Caco-2 (cell line): ENCODE data around the gene RNF208. TPM values are rescaled to one million over a fixed set of nuclear protein-coding genes. Genes with fewer than 3 reads are reported as not detected.

Source experiments
- BruUV-seq: library from RNA; stranded (reverse); fragments of 400-500 nt; replicated peaks from 2 replicates; lab custom pipeline; 2021; lab: Mats Ljungman, UMichigan
- CTCF ChIA-PET: fragments of 300-600 bp; sonication (Branson Sonifier 250); formaldehyde crosslinking; loops from one replicate; lab custom pipeline; 2022; ENCODE audit warnings: antibody characterized with exemption; lab: Charles Lee
- POLR2A ChIA-PET: fragments of 300-600 bp; sonication (Branson Sonifier 250); formaldehyde crosslinking; loops from one replicate; lab custom pipeline; 2022; ENCODE audit warnings: antibody characterized with exemption; lab: Charles Lee
- DNase-seq, 2 experiments: peaks; one replicate each; pipeline versions ENCODE4 v3.0.0 to v3.0.0-alpha.2; 2020 to 2022
- H3K27me3 ChIP-seq: replicated peaks from 2 replicates; pipeline ENCODE4 v1.6.0; 2011; ENCODE audit warnings: low read length; ENCODE audit not compliant: control insufficient read depth, insufficient read depth
- H3K36me3 ChIP-seq: 2 replicates; pipeline ENCODE4 v1.5.1; 2011; ENCODE audit warnings: low read length; ENCODE audit not compliant: control insufficient read depth, insufficient read depth
- H3K4me1 ChIP-seq: fragments of 250-450 bp; sonication (Bioruptor Pico); 2 replicates; pipeline ENCODE4 v1.5.1; 2020; ENCODE audit warnings: mild to moderate bottlenecking
- H3K4me3 ChIP-seq: 2 replicates; pipeline ENCODE4 v1.5.1; 2011; ENCODE audit warnings: low read depth, mild to moderate bottlenecking, control low read depth, low read length
- H3K9me3 ChIP-seq: fragments of 250-450 bp; sonication (Bioruptor Pico); 2 replicates; pipeline ENCODE4 v1.5.1; 2020; ENCODE audit warnings: mild to moderate bottlenecking, moderate library complexity
- H3K27ac Mint-ChIP-seq: one replicate; pipeline ENCODE4 v1.8.0; 2022; ENCODE audit warnings: mixed read lengths; ENCODE audit not compliant: unreplicated experiment
- H3K27me3 Mint-ChIP-seq: one replicate; pipeline ENCODE4 v1.8.0; 2022; ENCODE audit warnings: mixed read lengths; ENCODE audit not compliant: insufficient read depth, unreplicated experiment
- H3K36me3 Mint-ChIP-seq: one replicate; pipeline ENCODE4 v1.8.0; 2022; ENCODE audit warnings: mild to moderate bottlenecking, mixed read lengths; ENCODE audit not compliant: insufficient read depth, unreplicated experiment
- H3K4me1 Mint-ChIP-seq: one replicate; pipeline ENCODE4 v1.8.0; 2022; ENCODE audit warnings: low read depth, mixed read lengths; ENCODE audit not compliant: unreplicated experiment
- H3K4me3 Mint-ChIP-seq: one replicate; pipeline ENCODE4 v1.8.0; 2022; ENCODE audit warnings: mild to moderate bottlenecking, moderate library complexity, mixed read lengths; ENCODE audit not compliant: unreplicated experiment
- H3K9me3 Mint-ChIP-seq: one replicate; pipeline ENCODE4 v1.8.0; 2022; ENCODE audit warnings: mixed read lengths; ENCODE audit not compliant: unreplicated experiment
- intact Hi-C: fragments of 100-400 bp; cut with micrococcal nuclease; formaldehyde crosslinking; loops from one replicate; pipeline ENCODE4 v1.10.0; 2022; ENCODE audit not compliant: unreplicated experiment
- total RNA-seq: library from RNA; stranded (reverse); gene quantifications from 2 replicates; pipeline ENCODE4 v1.2.3, GENCODE V29; 2022
- TF ChIP-seq, protein P1 (sequence below), 2 experiments: fragments of 200-600 bp in 1 of 2; IDR thresholded peaks; 1 replicate in 1 of 2; 2 replicates in 1 of 2; pipeline versions ENCODE4 v1.5.1 to v1.8.0; 2011 to 2022; ENCODE audit warnings: antibody characterized with exemption in 1 of 2, control low read depth in 1 of 2, inconsistent platforms in 1 of 2, low read depth in 1 of 2, low read length in 1 of 2, mild to moderate bottlenecking in 1 of 2, moderate library complexity in 1 of 2; ENCODE audit not compliant: insufficient read depth in 1 of 2, severe bottlenecking in 1 of 2, unreplicated experiment in 1 of 2

Gene RNF208
- total RNA-seq, 1 experiment from 2014 or later, result 6.5 TPM

DNA sequence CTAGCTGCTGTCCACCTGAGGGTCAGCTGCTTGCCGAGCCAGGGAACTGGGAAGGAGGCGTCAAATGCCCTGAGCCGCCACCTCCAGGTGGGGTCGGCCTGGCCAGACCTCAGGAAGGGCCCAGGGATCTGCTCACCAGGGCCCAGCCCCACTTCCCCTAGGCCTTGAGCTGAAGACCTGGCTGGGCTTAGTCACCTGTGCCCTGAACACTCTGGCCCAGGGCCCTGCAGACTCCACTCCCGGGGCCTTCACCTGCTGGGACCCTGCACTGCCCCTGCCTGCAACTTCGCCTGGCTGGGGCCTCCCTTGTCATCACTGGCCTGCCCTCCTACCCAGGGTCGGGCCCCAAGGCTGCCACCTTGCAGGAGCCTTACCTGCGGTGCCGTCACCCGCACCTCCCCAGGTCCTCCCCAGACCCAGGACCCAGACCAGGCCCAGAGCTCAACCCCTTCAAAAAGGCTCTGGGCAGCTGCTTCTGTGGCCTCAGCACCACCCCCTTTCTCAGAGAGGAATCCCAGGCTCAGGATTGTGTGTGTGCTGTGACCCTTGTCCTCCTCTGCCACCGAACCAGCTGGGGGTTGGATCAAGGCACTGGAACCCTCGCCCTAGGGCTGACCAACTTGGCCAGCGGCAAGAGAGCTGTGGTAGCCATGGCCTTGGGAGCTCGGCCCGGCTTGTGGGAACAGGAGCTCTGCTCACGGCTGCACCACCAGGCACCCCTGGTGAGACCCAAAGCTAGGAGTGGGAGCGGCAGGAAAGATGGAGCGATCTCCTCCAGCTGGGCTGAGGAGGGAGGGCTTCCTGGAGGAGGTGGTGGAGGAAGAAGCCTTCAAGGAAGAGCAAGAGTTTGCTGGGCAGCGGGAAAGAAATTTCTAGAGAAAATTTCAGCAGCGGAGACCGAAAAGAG is 31.9 kb upstream of the RNF208 start:
- Mint-ChIP-seq H3K4me1 (peaks cover 7% of the 10 kb centered on the region), H3K36me3 (peaks cover 45% of the 10 kb centered on the region), H3K27ac (peak overlapping the region; percentile 92), H3K27me3 (no peaks in the 10 kb centered on the region), H3K9me3 (no peaks in the 10 kb centered on the region), H3K4me3 (peak overlapping the region; percentile 93)
- peak; percentile 50 to 70 for DNase-seq
- no TSS peak for BruUV-seq
- ChIA-PET CTCF (interaction anchor here (0.7 to 3.3 kb wide), 7 partner anchors 8 to 169 kb away, joined by 3 to 24 read pairs (median 5); partner anchors contain the start of genes EXD3, NOXA1, RNF224 and TUBB4B), POLR2A (interaction anchor here (0.9 to 4.4 kb wide), 5 partner anchors 12 to 169 kb away, joined by 3 to 39 read pairs (median 7); partner anchors contain the start of genes EXD3, NOXA1 and TUBB4B)
- peaks cover 2% of the 10 kb centered on the region for H3K36me3 ChIP-seq
- intact Hi-C loops, result no loop called here
- TF ChIP-seq, protein P1, sequence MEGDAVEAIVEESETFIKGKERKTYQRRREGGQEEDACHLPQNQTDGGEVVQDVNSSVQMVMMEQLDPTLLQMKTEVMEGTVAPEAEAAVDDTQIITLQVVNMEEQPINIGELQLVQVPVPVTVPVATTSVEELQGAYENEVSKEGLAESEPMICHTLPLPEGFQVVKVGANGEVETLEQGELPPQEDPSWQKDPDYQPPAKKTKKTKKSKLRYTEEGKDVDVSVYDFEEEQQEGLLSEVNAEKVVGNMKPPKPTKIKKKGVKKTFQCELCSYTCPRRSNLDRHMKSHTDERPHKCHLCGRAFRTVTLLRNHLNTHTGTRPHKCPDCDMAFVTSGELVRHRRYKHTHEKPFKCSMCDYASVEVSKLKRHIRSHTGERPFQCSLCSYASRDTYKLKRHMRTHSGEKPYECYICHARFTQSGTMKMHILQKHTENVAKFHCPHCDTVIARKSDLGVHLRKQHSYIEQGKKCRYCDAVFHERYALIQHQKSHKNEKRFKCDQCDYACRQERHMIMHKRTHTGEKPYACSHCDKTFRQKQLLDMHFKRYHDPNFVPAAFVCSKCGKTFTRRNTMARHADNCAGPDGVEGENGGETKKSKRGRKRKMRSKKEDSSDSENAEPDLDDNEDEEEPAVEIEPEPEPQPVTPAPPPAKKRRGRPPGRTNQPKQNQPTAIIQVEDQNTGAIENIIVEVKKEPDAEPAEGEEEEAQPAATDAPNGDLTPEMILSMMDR (IDR thresholded peaks at IDR 0.05; ENCODE audit: insufficient read depth in 1 of 2, low read depth in 1 of 2, low read length in 1 of 2, severe bottlenecking in 1 of 2, unreplicated experiment in 1 of 2), result no peak
- H3K9me3 ChIP-seq, result no peaks in the 10 kb centered on the region
- H3K27me3 ChIP-seq, result no peaks in the 10 kb centered on the region
- peak overlapping the region; percentile 97 for H3K4me3 ChIP-seq
- H3K4me1 ChIP-seq, result peaks cover 23% of the 10 kb centered on the region

DNA sequence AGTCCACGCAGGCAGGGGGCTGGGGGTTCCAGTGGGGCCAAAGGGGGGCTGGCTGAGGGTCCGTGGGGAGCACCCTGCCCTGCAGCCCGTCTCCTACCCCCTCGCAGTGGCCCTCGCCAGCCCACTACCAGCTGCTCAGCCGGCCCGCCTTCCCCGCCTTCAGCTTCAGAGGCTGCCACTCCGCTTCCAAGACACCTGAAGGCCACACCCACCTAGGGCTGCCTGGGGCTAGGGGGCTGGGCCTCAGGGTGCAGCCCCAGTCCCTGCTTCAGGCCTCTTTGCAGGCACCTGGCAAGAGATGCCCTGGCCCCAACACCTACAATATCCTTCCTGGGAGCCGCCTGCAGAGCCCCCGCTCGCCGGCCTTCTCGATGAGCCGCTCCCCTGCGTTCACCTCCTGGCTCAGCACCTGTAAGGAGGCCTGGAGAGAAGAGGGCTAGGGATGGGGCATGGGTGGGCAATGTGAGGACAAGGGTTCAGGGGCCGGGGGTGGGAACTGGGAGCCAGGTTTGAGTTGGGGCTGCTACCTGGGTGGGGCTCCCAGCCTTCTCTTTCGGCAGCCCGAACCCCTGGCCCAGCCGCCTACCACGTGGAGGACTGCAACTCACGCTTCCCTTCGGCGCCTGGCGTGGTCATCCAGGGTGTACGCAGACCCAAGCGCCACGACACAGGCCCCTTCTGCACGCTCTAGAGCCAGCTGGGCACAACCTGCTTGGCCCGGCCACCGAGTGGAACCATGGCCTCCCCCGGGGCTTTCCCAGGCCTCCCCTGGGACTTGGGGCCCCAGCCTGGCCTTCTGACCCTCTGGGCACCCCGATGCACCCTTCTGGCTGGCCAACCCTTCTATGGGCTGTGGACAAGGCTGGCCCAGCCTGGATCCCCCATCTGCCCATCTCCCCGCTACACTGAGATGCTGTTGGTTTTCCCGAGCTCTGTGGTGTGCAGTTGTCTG is 30.8 kb upstream of the RNF208 start:
- Histone ChIP-seq H3K9me3 (no peaks in the 10 kb centered on the region), H3K27me3 (no peaks in the 10 kb centered on the region), H3K4me3 (no peak overlapping the region; the same call in 1 of the 2 replicates), H3K36me3 (peaks cover 2% of the 10 kb centered on the region; the same call in 1 of the 2 replicates), H3K4me1 (peaks cover 23% of the 10 kb centered on the region)
- Mint-ChIP-seq H3K4me1 (peaks cover 7% of the 10 kb centered on the region), H3K27ac (peak overlapping the region; percentile 92), H3K4me3 (no peak overlapping the region), H3K36me3 (peaks cover 34% of the 10 kb centered on the region), H3K27me3 (no peaks in the 10 kb centered on the region), H3K9me3 (no peaks in the 10 kb centered on the region)
- TF ChIP-seq, protein P1 (IDR thresholded peaks at IDR 0.05; ENCODE audit: insufficient read depth in 1 of 2, low read depth in 1 of 2, low read length in 1 of 2, severe bottlenecking in 1 of 2, unreplicated experiment in 1 of 2), result no peak
- CTCF ChIA-PET, result interaction anchor here (0.6 to 3.3 kb wide), 4 partner anchors 16 to 577 kb away, joined by 3 to 24 read pairs (median 6); no protein-coding TSS in a partner anchor
- DNase-seq, result peak; percentile 57 to 67
- POLR2A ChIA-PET, result interaction anchor here (0.5 to 4.4 kb wide), 2 partner anchors 12 kb away, joined by 5 to 39 read pairs; partner anchors contain the start of gene TUBB4B
- BruUV-seq, result no TSS peak
- intact Hi-C loops, result no loop called here
